Mucosa of stomach (tissue), 1 donor: ENCODE results near the gene MTHFR.

Source experiments
- H3K27me3 ChIP-seq: one replicate; pipeline ENCODE4 v1.7.0; 2013; ENCODE audit warnings: mild to moderate bottlenecking, low read length; ENCODE audit not compliant: control insufficient read depth, insufficient read depth
- H3K36me3 ChIP-seq: one replicate; pipeline ENCODE4 v1.7.0; 2013; ENCODE audit warnings: low read length; ENCODE audit not compliant: control insufficient read depth, insufficient read depth
- H3K4me1 ChIP-seq: one replicate; pipeline ENCODE4 v1.7.0; 2013; ENCODE audit warnings: mild to moderate bottlenecking, low read length; ENCODE audit not compliant: control insufficient read depth, insufficient read depth
- H3K4me3 ChIP-seq: one replicate; pipeline ENCODE4 v1.7.0; 2013; ENCODE audit warnings: low read length
- H3K9ac ChIP-seq: one replicate; pipeline ENCODE4 v1.7.0; 2013; ENCODE audit warnings: mild to moderate bottlenecking, low read length, moderate library complexity
- H3K9me3 ChIP-seq: one replicate; pipeline ENCODE4 v1.7.0; 2013; ENCODE audit warnings: mild to moderate bottlenecking, low read length, moderate library complexity; ENCODE audit not compliant: control insufficient read depth
- donor health status: Pancreatic carcinoma.

MTHFR gene

DNA sequence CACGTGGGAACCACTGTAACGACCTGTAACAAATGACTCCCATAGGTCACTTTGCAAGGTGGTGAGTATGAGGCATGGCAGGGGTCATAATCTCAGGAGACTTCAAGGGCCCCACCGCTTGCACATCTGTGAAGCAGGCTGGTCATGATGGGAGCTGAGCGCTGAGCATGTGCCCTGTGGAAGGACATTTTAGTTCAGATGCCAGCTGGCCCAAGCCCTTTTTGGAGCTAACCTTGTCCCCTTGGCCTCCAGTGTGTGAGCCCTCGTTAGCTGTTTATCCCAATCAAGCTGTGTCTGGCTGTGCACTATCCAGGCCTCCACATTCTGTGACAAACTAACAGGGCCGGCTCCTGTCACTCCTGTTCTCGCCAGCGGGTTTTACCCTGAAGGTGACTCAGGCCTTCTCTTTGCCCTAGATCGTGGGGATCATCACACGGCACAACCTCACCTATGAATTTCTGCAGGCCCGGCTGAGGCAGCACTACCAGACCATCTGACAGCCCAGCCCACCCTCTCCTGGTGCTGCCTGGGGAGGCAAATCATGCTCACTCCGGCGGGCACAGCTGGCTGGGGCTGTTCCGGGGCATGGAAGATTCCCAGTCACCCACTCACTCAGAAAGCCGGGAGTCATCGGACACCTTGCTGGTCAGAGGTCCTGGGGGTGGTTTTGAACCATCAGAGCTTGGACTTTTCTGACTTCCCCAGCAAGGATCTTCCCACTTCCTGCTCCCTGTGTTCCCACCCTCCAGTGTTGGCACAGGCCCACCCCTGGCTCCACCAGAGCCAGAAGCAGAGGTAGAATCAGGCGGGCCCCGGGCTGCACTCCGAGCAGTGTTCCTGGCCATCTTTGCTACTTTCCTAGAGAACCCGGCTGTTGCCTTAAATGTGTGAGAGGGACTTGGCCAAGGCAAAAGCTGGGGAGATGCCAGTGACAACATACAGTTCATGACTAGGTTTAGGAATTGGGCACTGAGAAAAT is 34.3 kb upstream of the MTHFR start:
- no peak overlapping the region for H3K9ac ChIP-seq
- H3K27me3 ChIP-seq, result no peaks in the 10 kb centered on the region
- no peaks in the 10 kb centered on the region for H3K4me1 ChIP-seq
- H3K9me3 ChIP-seq, result no peaks in the 10 kb centered on the region
- H3K4me3 ChIP-seq, result no peak overlapping the region
- peaks cover 14% of the 10 kb centered on the region for H3K36me3 ChIP-seq

DNA sequence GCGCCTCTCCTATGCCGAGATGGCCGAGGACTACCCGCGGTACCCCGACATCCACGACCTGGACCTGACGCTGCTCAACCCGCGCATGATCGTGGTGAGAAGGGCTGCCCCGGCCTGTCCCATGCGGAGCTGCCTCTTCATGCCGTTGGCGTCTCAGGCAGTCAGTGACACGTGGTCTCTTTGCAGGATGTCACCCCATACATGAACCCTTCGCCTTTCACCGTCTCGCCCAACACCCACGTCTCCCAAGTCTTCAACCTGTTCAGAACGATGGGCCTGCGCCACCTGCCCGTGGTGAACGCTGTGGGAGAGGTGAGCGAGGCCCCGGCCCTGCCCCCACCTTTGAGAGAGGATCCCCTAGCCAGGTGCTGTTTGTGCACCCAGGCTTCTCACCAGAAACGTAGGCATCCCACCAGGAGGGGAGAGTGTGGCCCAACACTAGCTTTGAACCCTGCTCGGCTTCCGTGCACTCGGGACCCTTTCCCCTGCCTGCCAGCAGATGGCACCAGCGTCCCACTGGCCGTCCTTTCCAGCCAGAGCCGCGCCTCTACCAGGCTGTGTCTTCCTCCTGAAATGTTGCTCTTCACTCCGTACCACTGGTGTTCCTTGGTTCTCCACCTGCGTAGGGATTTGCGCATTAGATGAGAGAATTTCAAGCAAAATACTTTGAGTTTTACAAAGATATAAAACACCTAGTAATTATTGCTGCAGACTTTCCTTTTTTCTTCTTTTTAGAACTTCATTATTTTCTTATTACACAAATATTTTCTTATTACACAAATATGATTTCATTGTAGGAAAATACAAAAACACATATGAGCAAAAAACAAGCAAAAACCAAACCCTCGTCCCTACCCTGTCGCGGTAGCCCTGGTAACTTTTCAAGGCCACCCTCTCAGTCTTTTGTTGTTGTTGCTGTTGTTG is 32.8 kb upstream of the MTHFR start:
- Histone ChIP-seq H3K4me3 (no peak overlapping the region), H3K27me3 (no peaks in the 10 kb centered on the region), H3K9me3 (no peaks in the 10 kb centered on the region), H3K9ac (no peak overlapping the region), H3K4me1 (no peaks in the 10 kb centered on the region), H3K36me3 (peaks cover 18% of the 10 kb centered on the region)

DNA sequence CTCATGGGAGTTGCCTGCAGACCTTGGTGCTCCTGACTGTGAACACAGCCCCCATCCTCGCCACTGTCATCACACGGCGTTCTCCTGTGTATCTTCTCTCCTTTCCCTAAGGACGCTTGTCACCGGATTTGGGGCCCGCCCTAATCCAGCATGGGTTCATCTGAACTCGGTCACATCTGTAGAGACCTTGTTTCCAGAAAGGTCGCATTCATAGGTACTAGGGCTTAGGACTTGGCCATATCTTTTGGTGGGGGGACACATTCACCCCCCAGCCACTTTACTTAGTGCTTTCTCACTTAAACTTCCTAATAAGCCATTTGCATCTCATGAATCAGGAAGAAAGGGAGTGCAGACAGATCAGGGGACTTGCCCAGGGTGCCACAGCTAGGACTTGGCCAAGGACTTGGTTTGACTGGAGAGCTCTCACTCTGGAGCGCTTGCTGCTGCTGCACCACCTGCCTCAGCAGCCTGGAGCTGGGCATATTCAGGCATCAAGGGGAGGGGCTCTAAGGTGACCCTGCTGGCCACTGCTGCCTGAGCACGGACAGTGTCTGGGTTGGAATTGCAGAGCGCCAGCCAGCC is 32.1 kb upstream of the MTHFR start:
- H3K9ac ChIP-seq, result no peak overlapping the region
- no peaks in the 10 kb centered on the region for H3K9me3 ChIP-seq
- peaks cover 24% of the 10 kb centered on the region for H3K36me3 ChIP-seq
- no peaks in the 10 kb centered on the region for H3K27me3 ChIP-seq
- H3K4me1 ChIP-seq, result no peaks in the 10 kb centered on the region
- no peak overlapping the region for H3K4me3 ChIP-seq

DNA sequence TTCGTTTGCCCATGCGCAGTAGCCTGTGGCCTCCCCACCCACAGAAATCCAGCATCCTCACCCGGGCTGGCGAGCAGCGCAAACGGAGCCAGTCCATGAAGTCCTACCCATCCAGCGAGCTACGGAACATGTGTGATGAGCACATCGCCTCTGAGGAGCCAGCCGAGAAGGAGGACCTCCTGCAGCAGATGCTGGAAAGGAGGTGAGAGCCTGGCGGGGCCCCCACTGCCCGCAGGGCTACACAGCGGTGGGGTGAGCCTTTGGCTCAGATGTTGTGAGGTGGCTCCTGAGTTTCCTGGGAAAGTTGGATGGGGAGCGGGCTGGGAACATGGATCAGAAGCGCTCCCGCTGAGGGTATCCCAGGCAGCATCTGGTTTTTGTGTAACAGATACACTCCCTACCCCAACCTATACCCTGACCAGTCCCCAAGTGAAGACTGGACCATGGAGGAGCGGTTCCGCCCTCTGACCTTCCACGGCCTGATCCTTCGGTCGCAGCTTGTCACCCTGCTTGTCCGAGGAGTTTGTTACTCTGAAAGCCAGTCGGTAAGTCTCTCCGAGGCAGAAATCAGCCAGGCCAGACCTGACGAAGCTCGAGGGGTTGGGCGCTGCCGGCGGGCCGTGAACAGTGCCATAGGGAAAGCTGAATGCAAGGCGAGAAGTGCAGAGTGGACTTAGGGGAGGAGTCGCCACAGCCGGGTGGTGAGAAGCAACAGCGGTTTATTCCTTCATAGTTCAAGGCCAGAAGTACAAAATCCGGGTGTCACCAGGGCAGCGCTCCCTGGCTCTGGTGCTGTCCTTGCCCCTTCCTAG is 31.4 kb upstream of the MTHFR start:
- Histone ChIP-seq H3K9me3 (no peaks in the 10 kb centered on the region), H3K36me3 (peaks cover 24% of the 10 kb centered on the region), H3K4me3 (no peak overlapping the region), H3K27me3 (no peaks in the 10 kb centered on the region), H3K4me1 (no peaks in the 10 kb centered on the region), H3K9ac (no peak overlapping the region)

DNA sequence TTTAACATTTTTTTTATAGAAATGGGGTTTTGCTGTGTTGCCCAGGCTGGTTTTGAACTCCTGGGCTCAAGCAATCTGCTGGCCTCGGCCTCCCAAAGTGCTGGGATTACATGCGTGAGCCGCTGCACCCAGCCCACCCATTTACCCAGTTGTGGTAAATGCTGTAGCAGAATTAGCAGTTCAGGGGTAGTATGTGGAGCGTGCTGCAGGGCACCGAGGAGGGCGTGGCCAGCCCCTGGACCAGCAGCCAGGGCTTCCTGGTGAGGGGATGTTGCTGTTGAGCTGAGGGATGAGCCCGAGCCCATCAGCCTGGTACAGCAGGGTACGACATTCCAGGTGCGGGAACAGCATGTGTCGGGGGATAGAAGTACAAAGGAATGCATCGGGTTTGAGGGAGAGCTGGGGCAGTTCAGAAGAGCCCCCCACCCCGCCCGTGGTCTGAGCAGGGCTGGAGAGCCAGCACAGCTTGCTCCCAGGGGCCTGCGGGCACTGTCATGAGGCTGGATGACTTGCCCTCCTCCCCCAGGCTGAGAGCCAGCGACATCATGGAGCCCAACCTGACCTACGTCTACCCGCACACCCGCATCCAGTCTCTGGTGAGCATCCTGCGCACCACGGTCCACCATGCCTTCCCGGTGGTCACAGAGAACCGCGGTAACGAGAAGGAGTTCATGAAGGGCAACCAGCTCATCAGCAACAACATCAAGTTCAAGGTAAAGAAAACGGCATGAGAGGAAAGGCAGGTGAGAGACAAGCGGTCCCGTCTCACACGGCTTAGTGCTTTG is 29.9 kb upstream of the MTHFR start:
- Histone ChIP-seq H3K27me3 (no peaks in the 10 kb centered on the region), H3K4me1 (no peaks in the 10 kb centered on the region), H3K4me3 (no peak overlapping the region), H3K36me3 (peaks cover 24% of the 10 kb centered on the region), H3K9me3 (no peaks in the 10 kb centered on the region), H3K9ac (no peak overlapping the region)

DNA sequence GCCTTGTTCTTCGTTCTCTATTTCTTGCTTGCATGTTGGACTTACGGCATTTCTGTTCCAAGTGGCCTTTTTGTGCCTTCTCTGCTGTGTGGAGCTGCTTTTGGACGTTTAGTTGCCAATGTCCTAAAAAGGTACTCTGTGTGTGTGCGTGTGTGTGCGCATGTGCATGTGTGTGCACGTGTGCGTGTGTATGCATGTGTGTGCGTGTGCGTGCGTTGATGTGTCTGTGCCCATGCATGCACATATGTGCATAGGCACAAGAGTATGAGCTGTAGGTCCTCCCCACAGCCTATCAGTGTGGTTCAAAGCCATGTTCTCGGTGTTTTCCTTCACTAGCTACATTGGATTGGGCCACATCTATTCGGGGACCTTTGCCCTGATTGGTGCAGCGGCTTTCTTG is 28.1 kb upstream of the MTHFR start:
- Histone ChIP-seq H3K4me3 (no peak overlapping the region), H3K9ac (no peak overlapping the region), H3K36me3 (peaks cover 20% of the 10 kb centered on the region), H3K27me3 (no peaks in the 10 kb centered on the region), H3K9me3 (no peaks in the 10 kb centered on the region), H3K4me1 (no peaks in the 10 kb centered on the region)

DNA sequence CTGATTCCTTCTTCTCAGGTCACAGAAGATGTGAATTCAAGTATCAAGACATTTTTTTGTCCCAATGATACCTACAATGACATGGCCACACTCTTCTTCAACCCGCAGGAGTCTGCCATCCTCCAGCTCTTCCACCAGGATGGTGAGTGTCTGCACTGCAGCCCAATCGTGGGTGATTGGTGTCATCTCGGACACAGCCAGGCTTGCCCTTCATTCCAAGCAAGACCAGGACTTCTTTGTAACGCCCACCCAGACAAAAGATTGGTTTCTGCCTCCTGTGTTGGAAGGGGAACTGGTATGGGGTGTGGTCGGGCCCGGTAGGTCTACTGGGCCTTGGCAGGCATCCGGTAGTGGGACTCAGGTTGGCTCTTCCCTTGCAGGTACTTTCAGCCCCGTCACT is 27.7 kb upstream of the MTHFR start:
- H3K4me1 ChIP-seq, result no peaks in the 10 kb centered on the region
- peaks cover 19% of the 10 kb centered on the region for H3K36me3 ChIP-seq
- no peaks in the 10 kb centered on the region for H3K9me3 ChIP-seq
- H3K27me3 ChIP-seq, result no peaks in the 10 kb centered on the region
- H3K9ac ChIP-seq, result no peak overlapping the region
- no peak overlapping the region for H3K4me3 ChIP-seq

DNA sequence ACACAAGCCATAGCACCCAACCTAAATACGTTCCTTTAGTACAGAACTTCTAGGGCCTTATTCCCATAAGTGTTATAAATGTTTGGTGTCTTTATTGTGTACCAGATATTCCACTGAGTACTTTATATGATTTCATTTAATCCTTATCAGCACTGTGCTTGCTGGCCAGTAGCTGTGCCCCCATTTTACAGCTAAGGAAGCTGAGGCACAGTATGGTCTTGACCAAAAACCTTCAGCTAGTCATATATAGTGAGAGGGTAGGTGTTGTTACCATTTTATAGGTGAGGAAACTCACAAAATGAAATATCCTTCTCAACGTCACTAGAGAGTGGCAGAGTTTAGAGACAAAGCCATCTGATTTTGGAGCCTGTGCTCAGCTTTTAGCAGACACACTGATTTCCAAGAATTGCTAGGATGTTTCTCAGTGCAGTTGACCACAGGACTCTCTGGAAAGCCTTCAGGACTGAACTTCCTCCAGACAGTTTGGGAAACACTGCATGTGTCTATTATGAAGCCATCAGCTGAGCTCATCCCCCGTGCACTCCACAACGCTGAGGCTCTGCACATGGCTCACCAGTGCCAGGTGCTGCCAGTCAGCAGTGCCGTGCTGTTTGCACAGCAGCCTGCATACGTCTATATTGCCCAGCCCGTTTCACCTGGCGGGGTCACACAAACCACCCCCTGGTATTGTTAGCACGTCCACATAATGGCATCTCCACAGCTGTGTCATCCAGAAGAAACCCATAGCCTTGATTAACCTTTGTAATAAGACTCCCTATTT is 26.4 kb upstream of the MTHFR start:
- peaks cover 10% of the 10 kb centered on the region for H3K36me3 ChIP-seq
- H3K9me3 ChIP-seq, result no peaks in the 10 kb centered on the region
- no peak overlapping the region for H3K9ac ChIP-seq
- no peaks in the 10 kb centered on the region for H3K4me1 ChIP-seq
- no peak overlapping the region for H3K4me3 ChIP-seq
- H3K27me3 ChIP-seq, result no peaks in the 10 kb centered on the region

DNA sequence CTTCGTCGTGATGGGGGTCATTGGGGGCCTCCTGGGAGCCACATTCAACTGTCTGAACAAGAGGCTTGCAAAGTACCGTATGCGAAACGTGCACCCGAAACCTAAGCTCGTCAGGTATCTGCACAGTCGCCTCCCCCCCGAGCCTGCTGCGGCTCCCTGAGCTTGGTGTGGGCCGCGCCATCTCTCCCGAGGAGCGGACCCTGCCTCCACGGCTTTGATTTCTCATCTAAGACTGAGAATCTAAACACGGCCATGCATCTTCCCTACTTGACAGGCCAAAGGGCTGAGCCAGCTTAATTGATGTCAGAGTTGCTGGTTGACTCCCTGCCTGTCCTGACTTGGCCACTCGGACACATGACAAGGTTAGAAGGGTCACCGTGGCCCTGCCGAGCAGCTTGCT is 22.7 kb upstream of the MTHFR start:
- Histone ChIP-seq H3K4me3 (no peak overlapping the region), H3K9me3 (no peaks in the 10 kb centered on the region), H3K27me3 (no peaks in the 10 kb centered on the region), H3K4me1 (no peaks in the 10 kb centered on the region), H3K9ac (no peak overlapping the region), H3K36me3 (peaks cover 5% of the 10 kb centered on the region)

DNA sequence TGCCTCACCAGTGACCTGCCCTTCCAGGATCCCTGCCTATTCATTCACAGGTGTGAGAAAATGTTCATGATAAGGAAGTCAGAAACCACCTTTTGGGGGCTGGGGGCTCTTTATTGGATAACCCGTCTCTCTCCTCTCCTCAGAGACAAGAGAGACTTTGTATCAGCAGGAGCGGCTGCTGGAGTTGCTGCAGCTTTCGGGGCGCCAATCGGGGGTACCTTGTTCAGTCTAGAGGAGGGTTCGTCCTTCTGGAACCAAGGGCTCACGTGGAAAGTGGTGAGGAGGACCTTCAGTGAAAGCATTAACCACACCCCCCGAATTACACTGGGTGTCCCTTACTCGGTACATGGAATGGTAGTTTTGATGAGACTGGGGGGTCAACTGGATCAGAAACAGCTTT is 21.2 kb upstream of the MTHFR start:
- no peak overlapping the region for H3K4me3 ChIP-seq
- H3K36me3 ChIP-seq, result no peaks in the 10 kb centered on the region
- H3K27me3 ChIP-seq, result no peaks in the 10 kb centered on the region
- H3K4me1 ChIP-seq, result no peaks in the 10 kb centered on the region
- no peak overlapping the region for H3K9ac ChIP-seq
- no peaks in the 10 kb centered on the region for H3K9me3 ChIP-seq
